D721Med (cell line): ENCODE results near the gene PTRH1.

ENCODE experiments used
- DNase-seq: peaks from one replicate; pipeline ENCODE4 v3.0.0; 2011; ENCODE audit warnings: low spot score; ENCODE audit not compliant: insufficient read length
- FAIRE-seq: peaks from 2 replicates; lab custom pipeline; 2011; peaks lifted over from hg19 to GRCh38; lab: Jason Lieb, UNC
- TF ChIP-seq, protein P1 (sequence below): IDR thresholded peaks from 2 replicates; pipeline ENCODE4 v1.5.1; 2012; ENCODE audit warnings: mild to moderate bottlenecking, control low read depth; ENCODE audit not compliant: insufficient read depth; ENCODE audit errors: missing control alignments

PTRH1 gene

GRCh38 chr9:127693143-127693542 is 22.3 kb downstream of the PTRH1 start:
- DNase-seq (no peak), FAIRE-seq (no peak)
- TF ChIP-seq, protein P1, sequence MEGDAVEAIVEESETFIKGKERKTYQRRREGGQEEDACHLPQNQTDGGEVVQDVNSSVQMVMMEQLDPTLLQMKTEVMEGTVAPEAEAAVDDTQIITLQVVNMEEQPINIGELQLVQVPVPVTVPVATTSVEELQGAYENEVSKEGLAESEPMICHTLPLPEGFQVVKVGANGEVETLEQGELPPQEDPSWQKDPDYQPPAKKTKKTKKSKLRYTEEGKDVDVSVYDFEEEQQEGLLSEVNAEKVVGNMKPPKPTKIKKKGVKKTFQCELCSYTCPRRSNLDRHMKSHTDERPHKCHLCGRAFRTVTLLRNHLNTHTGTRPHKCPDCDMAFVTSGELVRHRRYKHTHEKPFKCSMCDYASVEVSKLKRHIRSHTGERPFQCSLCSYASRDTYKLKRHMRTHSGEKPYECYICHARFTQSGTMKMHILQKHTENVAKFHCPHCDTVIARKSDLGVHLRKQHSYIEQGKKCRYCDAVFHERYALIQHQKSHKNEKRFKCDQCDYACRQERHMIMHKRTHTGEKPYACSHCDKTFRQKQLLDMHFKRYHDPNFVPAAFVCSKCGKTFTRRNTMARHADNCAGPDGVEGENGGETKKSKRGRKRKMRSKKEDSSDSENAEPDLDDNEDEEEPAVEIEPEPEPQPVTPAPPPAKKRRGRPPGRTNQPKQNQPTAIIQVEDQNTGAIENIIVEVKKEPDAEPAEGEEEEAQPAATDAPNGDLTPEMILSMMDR = no peak

DNA sequence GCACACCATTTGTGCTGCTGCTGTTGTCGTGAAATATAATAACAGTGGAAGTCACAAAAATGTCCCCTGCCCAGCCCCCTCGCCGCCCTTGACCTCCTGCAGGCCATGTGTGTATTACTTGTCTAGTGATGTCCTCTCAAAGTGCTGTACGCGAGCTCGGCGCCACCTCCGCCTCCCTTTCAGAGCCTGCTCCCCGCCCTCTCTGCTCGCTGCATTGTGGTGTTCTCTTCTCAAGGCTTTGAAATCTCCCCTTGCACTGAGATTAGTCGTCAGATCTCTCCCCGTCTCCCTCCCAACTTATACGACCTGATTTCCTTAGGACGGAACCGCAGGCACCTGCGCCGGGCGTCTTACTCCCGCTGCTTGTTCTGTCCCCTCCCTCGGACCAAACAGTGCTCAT is 23.4 kb downstream of the PTRH1 start:
- no peak for DNase-seq
- FAIRE-seq = no peak
- TF ChIP-seq, protein P1 = no peak

GRCh38 chr9:127690735-127691134 is 24.7 kb downstream of the PTRH1 start:
- no peak for FAIRE-seq
- TF ChIP-seq, protein P1 = no peak

GRCh38 chr9:127689329-127690000 is 26.0 kb downstream of the PTRH1 start:
- DNase-seq = no peak
- FAIRE-seq = no peak
- TF ChIP-seq, protein P1 = no peak

More at GRCh38 chr9:127690735-127691134, 24.7 kb downstream of the PTRH1 start:
- no peak for DNase-seq

- TF ChIP-seq, protein P1 = no peak
- no peak for DNase-seq
- FAIRE-seq = no peak
Measured at GRCh38 chr9:127686461-127687393, 28.7 kb downstream of the PTRH1 start.

- DNase-seq = no peak
- no peak for FAIRE-seq
- TF ChIP-seq, protein P1 = no peak
Measured at GRCh38 chr9:127684576-127684975, 30.9 kb downstream of the PTRH1 start.
